H1 (cell line): ENCODE results near the gene ARL5A. TPM values are rescaled to one million over a fixed set of nuclear protein-coding genes. Genes with fewer than 3 reads are reported as not detected.

Source experiments
- SIN3A ChIP-seq, 2 experiments: IDR thresholded peaks in 1 of 2; conservative IDR thresholded peaks in 1 of 2; 2 replicates each; pipeline ENCODE4 v1.6.1; 2011 to 2012; ENCODE audit warnings: low read length in 2 of 2, improper control_type of control experiment in 1 of 2, low read depth in 1 of 2, mild to moderate bottlenecking in 1 of 2
- SRF ChIP-seq: IDR thresholded peaks from 2 replicates; pipeline ENCODE4 v1.6.1; 2011; ENCODE audit warnings: mild to moderate bottlenecking, low read depth, low read length, moderate library complexity
- TBP ChIP-seq: IDR thresholded peaks from 2 replicates; pipeline ENCODE4 v1.6.1; 2011; ENCODE audit warnings: low read depth, low read length, improper control_type of control experiment
- TEAD4 ChIP-seq: IDR thresholded peaks from 2 replicates; pipeline ENCODE4 v1.6.1; 2012; ENCODE audit warnings: low read depth, low read length, inconsistent platforms, mixed read lengths
- polyA plus RNA-seq, 7 experiments: library from polyadenylated mRNA; depleted of rRNA in 3 of 7; stranded (reverse) in 5 of 7; unstranded in 2 of 7; fragments of >200 nt in 5 of 7; fragments of 200-250 nt in 2 of 7; gene quantifications; 1 replicate in 5 of 7; 2 replicates in 1 of 7; 4 replicates in 1 of 7; pipeline versions ENCODE4 v1.2.1 to v1.2.3, GENCODE V29; 2011 to 2013; ENCODE audit warnings: missing spikeins in 2 of 7, mixed read lengths in 2 of 7
- total RNA-seq: library from RNA; stranded (reverse); fragmentation: NEBNext Ultra II Directional; extraction: Animal tissue kit (Norgen Biotek cat#: 25700); gene quantifications from 2 replicates; pipeline ENCODE4 v1.2.1, GENCODE V29; 2021
- TF ChIP-seq, protein P1 (sequence below): IDR thresholded peaks from 2 replicates; pipeline ENCODE4 v1.6.1; 2012; ENCODE audit warnings: inconsistent platforms

The ARL5A gene
- total and polyA plus RNA-seq, 2 of the 8 experiments (the other 6 are each of a cell fraction or from before 2014, with no cell fraction given) = 12.6 to 86.3 TPM

DNA sequence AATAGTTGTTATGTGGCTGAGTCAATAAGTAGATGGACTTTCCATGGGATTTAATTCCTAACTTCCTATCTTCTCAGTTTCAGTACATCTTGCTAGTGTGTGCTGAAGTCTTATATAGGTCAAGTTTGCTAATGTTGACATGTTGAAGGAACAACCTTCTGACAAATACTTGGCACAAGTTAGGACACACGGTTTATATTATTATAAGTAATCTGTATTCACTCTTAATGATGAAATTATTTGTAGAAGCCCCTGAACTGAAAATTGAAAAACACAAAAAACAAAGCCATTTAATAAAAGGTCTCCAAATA lies 19.2 kb downstream of the ARL5A start (continued):
- TF ChIP-seq TEAD4 (no peak), TBP (no peak), SIN3A (conservative IDR thresholded peaks at IDR 0.05 in 1 of 2, IDR thresholded peaks at IDR 0.05 in 1 of 2; ENCODE audit: low read depth in 1 of 2, low read length in 2 of 2) (no peak), SRF (no peak)
- TF ChIP-seq, protein P1, sequence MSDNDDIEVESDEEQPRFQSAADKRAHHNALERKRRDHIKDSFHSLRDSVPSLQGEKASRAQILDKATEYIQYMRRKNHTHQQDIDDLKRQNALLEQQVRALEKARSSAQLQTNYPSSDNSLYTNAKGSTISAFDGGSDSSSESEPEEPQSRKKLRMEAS = no peak
